GM12891 (cell line): ENCODE data around the gene DPY19L3.

Source experiments
- PAX5 ChIP-seq: IDR thresholded peaks from 2 replicates; pipeline ENCODE4 v1.6.1; 2011; ENCODE audit warnings: low read length, moderate library complexity, mild to moderate bottlenecking; ENCODE audit not compliant: insufficient read depth, severe bottlenecking
- POLR2A ChIP-seq: IDR thresholded peaks from 2 replicates; pipeline ENCODE4 v1.6.1; 2011; ENCODE audit warnings: low read depth, low read length, control low read depth
- POLR2AphosphoS5 ChIP-seq: IDR thresholded peaks from 2 replicates; pipeline ENCODE4 v1.6.1; 2011; ENCODE audit warnings: low read depth, low read length, control low read depth

DNA sequence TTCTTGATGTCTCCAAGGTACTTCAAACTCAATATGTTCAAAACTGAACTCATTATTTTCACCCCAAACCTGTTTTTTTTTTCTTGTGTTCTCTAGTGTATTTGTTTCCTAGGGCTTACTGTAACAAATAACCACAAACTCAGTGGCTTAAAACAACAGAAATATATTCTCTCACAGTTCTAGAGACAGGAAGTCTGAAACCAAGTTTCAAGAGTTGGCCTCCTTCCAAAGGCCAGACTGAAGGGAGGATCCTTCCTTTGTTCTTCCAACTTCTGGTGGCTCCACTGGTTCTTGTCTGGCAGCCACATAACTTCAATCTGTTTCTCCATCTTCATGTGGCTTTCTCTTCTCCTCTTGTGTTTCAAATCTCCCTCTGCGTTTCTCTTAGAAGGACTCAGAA is 113.5 kb downstream of the DPY19L3 start:
- TF ChIP-seq POLR2A (no peak), PAX5 (no peak), POLR2AphosphoS5 (no peak)
